Omental fat pad (tissue), 4 donors: ENCODE data around the gene C2CD4D. TPM values are rescaled to one million over a fixed set of nuclear protein-coding genes. Genes with fewer than 3 reads are reported as not detected.
"Not testable (repeated sequence)": the region's sequence is repeated elsewhere in the genome, so short reads cannot be mapped to it uniquely, and the experiment has no call there.

Experiments
- ATAC-seq: fragments of 150-250 bp; one replicate; pipeline ENCODE4 v1.9.1; 2016; ENCODE audit warnings: mild to moderate bottlenecking, moderate library complexity; ENCODE audit not compliant: low FRiP score
- DNase-seq: peaks from one replicate; pipeline ENCODE4 v3.0.0-alpha.2; 2019; ENCODE audit warnings: low spot score
- CTCF ChIP-seq, 3 donors: fragments of 450-650 bp; IDR thresholded peaks; one replicate each; pipeline ENCODE4 v1.5.1; 2016 to 2017; ENCODE audit warnings: antibody characterized with exemption in 3 of 3, mild to moderate bottlenecking in 3 of 3, moderate library complexity in 2 of 3
- total RNA-seq, 4 donors: library from RNA; depleted of rRNA; stranded (reverse); fragments of >200 nt; gene quantifications; one replicate each; pipeline ENCODE4 v1.1.0, GENCODE V29; 2016

The C2CD4D gene
- total RNA-seq, 4 donors from 2014 or later: 1.9 TPM; not detected in 3

GRCh38 chr1:151881479-151881878 is 41.9 kb upstream of the C2CD4D start:
- no peak for TF ChIP-seq CTCF (IDR thresholded peaks at IDR 0.05)
- ATAC-seq: no peak
- no peak for DNase-seq

GRCh38 chr1:151875419-151876097 is 35.9 kb upstream of the C2CD4D start:
- DNase-seq: no peak
- no peak for TF ChIP-seq CTCF (IDR thresholded peaks at IDR 0.05)
- no peak for ATAC-seq

GRCh38 chr1:151872776-151873175 is 33.2 kb upstream of the C2CD4D start:
- not testable (repeated sequence) for DNase-seq, ATAC-seq

GRCh38 chr1:151871284-151872030 is 31.8 kb upstream of the C2CD4D start:
- DNase-seq (no peak), ATAC-seq (no peak)
- no peak for TF ChIP-seq CTCF (IDR thresholded peaks at IDR 0.05)

GRCh38 chr1:151868486-151868885 is 28.9 kb upstream of the C2CD4D start:
- ATAC-seq: no peak
- TF ChIP-seq CTCF (IDR thresholded peaks at IDR 0.05): no peak
- no peak for DNase-seq

- TF ChIP-seq CTCF (IDR thresholded peaks at IDR 0.05): no peak
- ATAC-seq: peak; percentile 44
- no peak for DNase-seq
Measured at GRCh38 chr1:151867765-151868411, 28.3 kb upstream of the C2CD4D start.

- DNase-seq (no peak), ATAC-seq (no peak)
- TF ChIP-seq CTCF (IDR thresholded peaks at IDR 0.05): no peak
Measured at GRCh38 chr1:151867321-151867720, 27.7 kb upstream of the C2CD4D start.
